Measurements from ENCODE around the gene SGCE. TPM values are rescaled to one million over a fixed set of nuclear protein-coding genes. Genes with fewer than 3 reads are reported as not detected.

Gene SGCE
- polyA plus RNA-seq, 1 experiment, result 64.0 TPM

DNA sequence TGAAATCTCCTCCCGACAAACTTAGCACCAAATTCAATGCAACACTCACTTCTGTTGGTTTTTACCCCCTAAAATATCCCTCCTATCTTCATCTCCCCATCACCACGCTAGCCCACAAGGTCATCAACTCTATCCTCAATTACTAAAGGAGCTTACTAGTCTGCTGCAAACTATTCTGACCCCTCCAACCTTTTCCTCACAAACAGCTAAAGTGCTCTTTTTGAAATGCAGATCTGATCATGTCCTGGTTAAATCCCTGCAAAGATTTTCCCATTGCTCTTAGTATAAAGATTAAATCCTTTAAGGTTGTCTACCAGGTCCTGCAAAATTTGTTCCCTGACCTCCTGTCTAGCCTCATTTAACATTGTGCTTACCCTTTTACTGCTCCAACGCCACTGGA, 8.6 kb downstream of the SGCE start:
- H3K4me3 ChIP-seq (ENCODE audit: low read depth, low read length), result no peak overlapping the region
- TF ChIP-seq, protein P1, sequence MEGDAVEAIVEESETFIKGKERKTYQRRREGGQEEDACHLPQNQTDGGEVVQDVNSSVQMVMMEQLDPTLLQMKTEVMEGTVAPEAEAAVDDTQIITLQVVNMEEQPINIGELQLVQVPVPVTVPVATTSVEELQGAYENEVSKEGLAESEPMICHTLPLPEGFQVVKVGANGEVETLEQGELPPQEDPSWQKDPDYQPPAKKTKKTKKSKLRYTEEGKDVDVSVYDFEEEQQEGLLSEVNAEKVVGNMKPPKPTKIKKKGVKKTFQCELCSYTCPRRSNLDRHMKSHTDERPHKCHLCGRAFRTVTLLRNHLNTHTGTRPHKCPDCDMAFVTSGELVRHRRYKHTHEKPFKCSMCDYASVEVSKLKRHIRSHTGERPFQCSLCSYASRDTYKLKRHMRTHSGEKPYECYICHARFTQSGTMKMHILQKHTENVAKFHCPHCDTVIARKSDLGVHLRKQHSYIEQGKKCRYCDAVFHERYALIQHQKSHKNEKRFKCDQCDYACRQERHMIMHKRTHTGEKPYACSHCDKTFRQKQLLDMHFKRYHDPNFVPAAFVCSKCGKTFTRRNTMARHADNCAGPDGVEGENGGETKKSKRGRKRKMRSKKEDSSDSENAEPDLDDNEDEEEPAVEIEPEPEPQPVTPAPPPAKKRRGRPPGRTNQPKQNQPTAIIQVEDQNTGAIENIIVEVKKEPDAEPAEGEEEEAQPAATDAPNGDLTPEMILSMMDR (IDR thresholded peaks at IDR 0.05; ENCODE audit: insufficient read depth, low read depth, low read length), result no peak
- no peaks in the 10 kb centered on the region; the same call in 1 of the 2 replicates for H3K36me3 ChIP-seq (ENCODE audit: control insufficient read depth, insufficient read depth, low read length)
- ChIA-PET POLR2A (no interaction called here), CTCF (interaction anchor here (0.9 to 2.5 kb wide), 2 partner anchors 9 to 22 kb away, joined by 3 to 11 read pairs; partner anchors contain the start of gene SGCE)
- no peak for DNase-seq (ENCODE audit: low read depth)
- H3K27me3 ChIP-seq (ENCODE audit: control insufficient read depth, insufficient read depth, low read length), result no peaks in the 10 kb centered on the region

DNA sequence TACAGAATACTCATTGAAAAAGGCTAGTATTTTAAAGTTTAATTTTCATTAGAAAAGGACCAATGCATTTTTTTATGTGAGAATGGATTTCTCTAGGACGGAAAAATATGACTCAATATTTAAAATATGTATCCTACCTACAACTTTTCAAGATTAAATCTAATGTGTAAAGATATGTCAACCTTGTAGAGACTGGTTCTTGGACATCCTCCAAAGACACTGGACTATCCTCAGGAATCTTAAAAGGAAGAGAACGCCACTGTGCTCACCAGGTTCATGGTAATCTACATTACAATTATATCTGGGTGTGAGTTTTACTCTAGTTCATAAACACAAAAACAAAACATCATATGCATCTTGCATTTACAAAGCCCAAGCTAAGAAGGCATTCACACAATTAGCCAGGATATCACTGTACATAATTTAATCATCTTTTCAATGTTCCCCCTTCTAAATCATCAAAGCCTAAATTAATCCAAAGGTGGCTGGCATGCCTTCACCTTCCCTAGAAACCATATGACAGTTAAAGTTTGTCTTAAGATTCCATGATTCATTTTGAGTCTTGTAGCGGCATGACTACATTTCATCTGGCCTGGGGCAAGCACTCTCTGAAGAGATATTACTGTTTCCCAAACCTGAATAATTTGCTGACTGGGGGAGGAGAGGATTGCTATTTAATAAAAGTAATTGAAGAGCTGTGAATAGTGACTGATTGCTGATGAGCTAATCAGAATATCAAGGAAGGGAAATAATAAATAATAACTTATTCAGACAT, 12.0 kb downstream of the SGCE start:
- no peak for DNase-seq (ENCODE audit: low read depth)
- Histone ChIP-seq H3K4me3 (ENCODE audit: low read depth, low read length) (no peak overlapping the region), H3K36me3 (ENCODE audit: control insufficient read depth, insufficient read depth, low read length) (no peaks in the 10 kb centered on the region; the same call in 1 of the 2 replicates), H3K27me3 (ENCODE audit: control insufficient read depth, insufficient read depth, low read length) (no peaks in the 10 kb centered on the region)
- TF ChIP-seq, protein P1 (IDR thresholded peaks at IDR 0.05; ENCODE audit: insufficient read depth, low read depth, low read length), result no peak
- CTCF ChIA-PET, result interaction anchor here (1.1 kb wide), 1 partner anchor 12 kb away, joined by 4 read pairs; the partner anchor contains the start of gene SGCE
- POLR2A ChIA-PET, result no interaction called here

DNA sequence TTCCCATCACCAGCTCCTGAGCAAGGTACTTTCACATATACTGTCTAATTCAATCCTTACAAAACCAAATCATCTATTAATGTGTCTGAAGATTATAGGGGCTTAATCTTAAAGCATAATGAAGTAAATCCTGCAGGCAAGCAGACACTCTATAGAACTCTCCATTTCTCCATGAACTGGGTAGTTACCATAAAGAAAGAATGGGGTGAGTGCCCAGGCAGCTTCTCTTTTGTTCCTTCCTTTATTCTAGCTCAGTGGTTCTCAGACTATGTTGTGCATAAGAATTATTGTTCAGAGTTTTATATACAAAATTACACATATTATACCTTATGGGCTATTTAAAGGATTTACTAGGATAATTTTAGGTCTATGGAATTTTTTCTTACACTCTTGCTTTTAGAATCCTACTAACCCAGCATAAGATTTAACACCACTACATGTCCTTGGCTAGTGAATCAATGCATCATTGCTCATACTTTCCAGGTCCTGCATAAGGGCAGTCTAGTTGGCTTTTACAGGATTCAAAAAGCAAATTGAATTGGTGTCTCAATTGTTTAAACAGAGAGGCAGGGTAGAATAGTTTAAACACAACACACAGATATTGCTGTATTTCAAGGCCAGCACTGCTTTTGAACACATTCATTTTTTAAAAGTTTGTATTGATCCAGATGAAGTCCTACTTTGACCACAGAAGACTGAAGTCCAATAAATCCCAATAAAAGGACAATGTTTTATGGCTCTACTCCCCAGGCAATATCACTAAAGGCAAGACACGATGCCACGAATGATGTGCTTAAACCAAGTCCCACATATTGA, 12.9 kb downstream of the SGCE start:
- ChIA-PET POLR2A (no interaction called here), CTCF (interaction anchor here (1.1 kb wide), 1 partner anchor 13 kb away, joined by 4 read pairs; the partner anchor contains the start of gene SGCE)
- DNase-seq (ENCODE audit: low read depth), result no peak
- Histone ChIP-seq H3K4me3 (ENCODE audit: low read depth, low read length) (no peak overlapping the region), H3K27me3 (ENCODE audit: control insufficient read depth, insufficient read depth, low read length) (no peaks in the 10 kb centered on the region), H3K36me3 (ENCODE audit: control insufficient read depth, insufficient read depth, low read length) (no peaks in the 10 kb centered on the region; the same call in 1 of the 2 replicates)
- TF ChIP-seq, protein P1 (IDR thresholded peaks at IDR 0.05; ENCODE audit: insufficient read depth, low read depth, low read length), result no peak

DNA sequence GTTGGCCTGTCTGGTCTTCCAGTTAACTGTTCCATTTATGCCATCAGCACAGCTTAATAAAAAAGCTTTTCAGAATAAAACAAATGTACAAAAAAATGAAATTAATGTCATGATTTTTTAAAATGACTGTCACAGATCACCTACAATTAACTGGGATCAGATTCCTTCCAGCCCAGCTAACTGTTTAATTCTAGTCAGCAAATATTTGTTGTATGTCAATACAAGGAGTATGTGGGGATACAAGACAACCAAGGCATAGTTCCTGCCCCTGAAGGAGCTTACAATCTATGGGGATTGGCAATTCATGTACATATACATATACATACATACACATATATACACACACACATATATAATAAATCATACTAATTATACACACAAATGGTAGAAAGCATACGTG, 16.5 kb downstream of the SGCE start:
- ChIA-PET CTCF (interaction anchor here (0.6 to 1.2 kb wide), 2 partner anchors 9 to 78 kb away, joined by 3 read pairs; no protein-coding TSS in a partner anchor), POLR2A (no interaction called here)
- H3K36me3 ChIP-seq (ENCODE audit: control insufficient read depth, insufficient read depth, low read length), result no peaks in the 10 kb centered on the region; the same call in 1 of the 2 replicates
- H3K27me3 ChIP-seq (ENCODE audit: control insufficient read depth, insufficient read depth, low read length), result no peaks in the 10 kb centered on the region
- no peak overlapping the region for H3K4me3 ChIP-seq (ENCODE audit: low read depth, low read length)
- DNase-seq (ENCODE audit: low read depth), result no peak
- TF ChIP-seq, protein P1 (IDR thresholded peaks at IDR 0.05; ENCODE audit: insufficient read depth, low read depth, low read length), result no peak

DNA sequence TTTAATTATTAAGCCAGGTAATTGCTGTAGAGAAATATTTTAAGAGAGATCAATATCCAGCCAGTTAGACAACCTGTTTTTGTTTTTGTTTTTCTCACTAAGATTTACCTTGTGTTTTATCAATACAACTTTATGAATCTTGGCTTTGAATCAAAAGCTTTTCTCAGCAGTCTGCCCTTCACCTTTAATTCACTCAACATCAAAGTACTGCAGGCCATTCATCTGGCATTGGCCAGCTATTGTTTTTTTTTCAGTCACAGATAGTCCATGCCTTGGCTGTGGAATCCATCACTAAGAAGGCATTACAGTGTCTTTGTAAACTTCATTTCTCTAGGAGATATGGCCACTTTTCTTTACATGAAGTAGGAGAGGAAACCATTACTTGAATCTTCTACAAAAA, 20.2 kb downstream of the SGCE start:
- H3K36me3 ChIP-seq (ENCODE audit: control insufficient read depth, insufficient read depth, low read length), result no peaks in the 10 kb centered on the region
- POLR2A ChIA-PET, result no interaction called here
- DNase-seq (ENCODE audit: low read depth), result no peak
- TF ChIP-seq, protein P1 (IDR thresholded peaks at IDR 0.05; ENCODE audit: insufficient read depth, low read depth, low read length), result no peak
- no peak overlapping the region for H3K4me3 ChIP-seq (ENCODE audit: low read depth, low read length)
- H3K27me3 ChIP-seq (ENCODE audit: control insufficient read depth, insufficient read depth, low read length), result no peaks in the 10 kb centered on the region
- CTCF ChIA-PET, result no interaction called here
